GM12873 (cell line): Measurements from ENCODE around the gene DYSF.

ENCODE experiments used
- TF ChIP-seq, protein P1 (sequence below): IDR thresholded peaks from 2 replicates; pipeline ENCODE4 v1.5.1; 2012; ENCODE audit warnings: low read depth, mild to moderate bottlenecking, moderate library complexity, low read length, control low read depth; ENCODE audit not compliant: insufficient read depth; ENCODE audit errors: missing control alignments

The DYSF gene

DNA sequence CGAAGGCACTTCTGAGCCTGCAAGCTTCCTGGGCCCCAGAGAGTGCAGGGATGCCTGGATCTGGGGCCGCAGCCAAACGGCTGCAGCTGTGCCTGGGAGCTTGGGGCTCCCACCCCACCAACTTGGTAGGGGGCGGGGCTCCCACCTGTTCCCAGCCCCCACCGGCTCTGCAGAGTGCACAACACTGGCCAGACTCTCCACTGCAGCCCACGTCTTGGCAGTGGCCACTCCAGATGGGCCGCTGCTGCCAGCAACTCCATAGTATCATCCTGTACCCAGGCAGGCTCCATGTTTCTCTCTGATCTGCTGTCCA, 9.9 kb downstream of the DYSF start:
- TF ChIP-seq, protein P1, sequence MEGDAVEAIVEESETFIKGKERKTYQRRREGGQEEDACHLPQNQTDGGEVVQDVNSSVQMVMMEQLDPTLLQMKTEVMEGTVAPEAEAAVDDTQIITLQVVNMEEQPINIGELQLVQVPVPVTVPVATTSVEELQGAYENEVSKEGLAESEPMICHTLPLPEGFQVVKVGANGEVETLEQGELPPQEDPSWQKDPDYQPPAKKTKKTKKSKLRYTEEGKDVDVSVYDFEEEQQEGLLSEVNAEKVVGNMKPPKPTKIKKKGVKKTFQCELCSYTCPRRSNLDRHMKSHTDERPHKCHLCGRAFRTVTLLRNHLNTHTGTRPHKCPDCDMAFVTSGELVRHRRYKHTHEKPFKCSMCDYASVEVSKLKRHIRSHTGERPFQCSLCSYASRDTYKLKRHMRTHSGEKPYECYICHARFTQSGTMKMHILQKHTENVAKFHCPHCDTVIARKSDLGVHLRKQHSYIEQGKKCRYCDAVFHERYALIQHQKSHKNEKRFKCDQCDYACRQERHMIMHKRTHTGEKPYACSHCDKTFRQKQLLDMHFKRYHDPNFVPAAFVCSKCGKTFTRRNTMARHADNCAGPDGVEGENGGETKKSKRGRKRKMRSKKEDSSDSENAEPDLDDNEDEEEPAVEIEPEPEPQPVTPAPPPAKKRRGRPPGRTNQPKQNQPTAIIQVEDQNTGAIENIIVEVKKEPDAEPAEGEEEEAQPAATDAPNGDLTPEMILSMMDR = no peak

DNA sequence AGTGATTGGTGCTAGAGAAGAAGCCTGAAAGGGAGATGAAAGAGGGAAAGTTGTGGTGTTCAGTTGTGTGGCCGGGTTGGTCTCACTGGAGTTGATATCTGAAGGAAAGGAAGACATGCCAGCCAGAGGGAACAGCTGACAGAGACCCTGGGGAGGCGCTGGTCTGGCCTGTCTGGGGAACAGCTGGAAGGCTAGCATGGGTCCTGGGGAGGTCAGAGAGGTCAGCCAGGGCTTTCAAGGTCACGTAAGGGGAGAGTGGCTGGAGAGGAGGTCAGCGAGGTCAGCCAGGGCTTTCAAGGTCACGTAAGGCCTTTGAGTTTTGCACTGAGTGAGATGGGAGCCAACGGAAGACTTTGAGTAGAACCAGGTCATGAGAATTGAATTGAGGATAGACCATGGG, 11.0 kb downstream of the DYSF start:
- TF ChIP-seq, protein P1 = no peak

DNA sequence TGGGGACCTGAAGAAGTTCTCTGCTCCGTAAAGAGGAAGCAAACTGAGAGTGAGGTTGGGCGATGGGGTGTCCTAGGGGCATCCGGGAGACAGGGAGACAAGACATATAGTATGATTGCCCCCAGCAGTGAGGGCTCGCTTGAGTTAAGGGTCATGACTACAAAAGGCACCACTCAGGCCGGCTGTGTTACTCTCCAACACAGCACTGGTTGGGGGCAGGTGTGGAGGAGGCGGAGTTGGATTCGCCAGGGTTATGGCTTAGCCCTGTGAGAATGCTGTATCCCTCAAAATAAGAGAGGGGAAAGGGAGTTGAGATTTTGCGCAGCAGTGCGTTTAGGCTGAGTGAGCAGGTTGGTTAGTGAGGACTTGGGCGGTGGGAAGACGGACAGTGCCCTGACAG, 12.0 kb downstream of the DYSF start:
- TF ChIP-seq, protein P1 = no peak

DNA sequence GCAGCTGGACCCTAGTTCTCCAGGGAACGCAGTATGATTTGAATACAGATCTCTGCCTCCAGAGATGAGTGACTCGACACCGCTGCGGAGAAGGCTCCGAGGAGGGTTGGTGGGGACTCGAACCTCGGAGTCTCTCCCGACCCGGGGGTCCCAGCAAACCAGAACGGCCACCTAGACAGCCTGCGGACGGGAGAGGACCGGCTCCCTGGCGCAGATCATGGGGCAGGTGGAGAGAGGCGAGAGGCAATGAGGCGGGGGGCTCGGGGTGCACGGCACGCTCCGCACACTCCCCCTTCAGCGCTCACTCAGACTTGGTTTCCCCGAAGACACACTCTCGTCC, 12.6 kb downstream of the DYSF start:
- TF ChIP-seq, protein P1 = no peak

DNA sequence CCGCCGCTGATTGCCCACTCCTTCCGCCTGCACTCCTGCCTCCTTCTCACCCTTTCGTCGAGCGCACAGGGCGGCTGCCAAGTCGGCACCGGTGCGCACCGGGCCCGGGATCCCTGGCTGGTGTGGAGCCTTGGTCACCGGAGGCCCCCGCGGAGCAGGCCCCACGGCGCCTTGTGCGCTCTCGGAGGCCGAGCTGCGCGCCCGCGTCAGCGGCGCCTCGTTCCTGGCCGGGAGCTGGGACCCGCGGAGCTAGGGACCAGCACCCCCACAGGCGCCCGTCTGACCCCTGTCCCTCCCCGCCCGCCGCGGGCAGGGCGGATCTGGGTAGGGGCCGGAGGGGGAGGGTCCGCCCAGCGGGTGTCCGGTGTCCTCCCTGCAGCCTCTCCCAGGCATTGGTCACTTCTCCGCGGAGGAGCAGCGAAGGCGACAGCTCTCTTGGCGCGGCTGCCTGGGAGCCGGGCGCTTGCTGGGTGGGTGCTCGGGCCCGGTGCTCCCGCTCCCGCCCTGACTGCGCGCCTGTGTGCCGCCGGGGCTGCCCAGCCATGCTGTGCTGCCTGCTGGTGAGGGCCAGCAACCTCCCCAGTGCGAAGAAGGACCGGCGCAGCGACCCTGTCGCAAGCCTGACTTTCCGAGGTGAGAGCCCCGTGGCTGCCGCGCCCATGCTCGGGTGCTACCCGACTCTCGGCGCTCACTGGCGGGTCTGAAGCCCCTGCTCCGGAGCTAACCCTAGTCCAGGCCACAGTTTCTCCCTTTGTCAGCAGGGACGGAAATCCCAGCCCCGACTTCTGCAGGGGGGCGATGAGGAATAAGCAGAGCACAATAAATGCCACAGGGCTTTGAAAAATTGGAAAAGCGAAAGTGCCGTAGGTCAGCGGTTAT, 13.2 kb downstream of the DYSF start:
- TF ChIP-seq, protein P1 = no peak

DNA sequence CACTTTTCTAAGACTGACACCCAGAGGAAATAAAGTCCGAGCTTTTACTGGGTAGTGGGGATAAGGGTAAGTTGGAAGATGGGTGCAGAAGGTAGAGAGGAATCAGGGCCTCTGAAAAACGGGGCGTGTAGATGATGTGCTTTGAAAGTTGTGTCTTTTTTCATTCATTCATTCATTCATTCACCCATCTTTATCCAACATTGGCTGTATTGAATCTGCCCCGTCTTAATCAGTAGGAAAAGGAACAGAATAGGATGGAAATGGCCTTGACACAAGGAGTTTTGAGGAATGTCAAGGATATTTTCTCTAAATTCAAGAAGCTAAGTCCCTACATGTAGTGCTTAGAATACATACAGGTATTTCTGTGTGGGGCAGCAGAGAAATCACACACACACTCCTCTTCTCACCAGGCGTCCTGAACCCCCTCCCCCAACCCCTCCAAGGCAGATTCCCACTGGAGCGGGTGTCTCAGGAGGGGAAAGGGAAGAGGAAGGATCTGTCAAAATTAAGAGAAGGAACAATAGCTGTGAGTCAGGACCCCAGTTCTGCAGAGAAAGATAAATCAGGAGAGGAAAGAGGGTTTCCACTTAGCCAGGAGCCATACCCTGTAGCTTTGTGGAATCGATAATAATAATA, 13.9 kb downstream of the DYSF start:
- TF ChIP-seq, protein P1 = no peak

DNA sequence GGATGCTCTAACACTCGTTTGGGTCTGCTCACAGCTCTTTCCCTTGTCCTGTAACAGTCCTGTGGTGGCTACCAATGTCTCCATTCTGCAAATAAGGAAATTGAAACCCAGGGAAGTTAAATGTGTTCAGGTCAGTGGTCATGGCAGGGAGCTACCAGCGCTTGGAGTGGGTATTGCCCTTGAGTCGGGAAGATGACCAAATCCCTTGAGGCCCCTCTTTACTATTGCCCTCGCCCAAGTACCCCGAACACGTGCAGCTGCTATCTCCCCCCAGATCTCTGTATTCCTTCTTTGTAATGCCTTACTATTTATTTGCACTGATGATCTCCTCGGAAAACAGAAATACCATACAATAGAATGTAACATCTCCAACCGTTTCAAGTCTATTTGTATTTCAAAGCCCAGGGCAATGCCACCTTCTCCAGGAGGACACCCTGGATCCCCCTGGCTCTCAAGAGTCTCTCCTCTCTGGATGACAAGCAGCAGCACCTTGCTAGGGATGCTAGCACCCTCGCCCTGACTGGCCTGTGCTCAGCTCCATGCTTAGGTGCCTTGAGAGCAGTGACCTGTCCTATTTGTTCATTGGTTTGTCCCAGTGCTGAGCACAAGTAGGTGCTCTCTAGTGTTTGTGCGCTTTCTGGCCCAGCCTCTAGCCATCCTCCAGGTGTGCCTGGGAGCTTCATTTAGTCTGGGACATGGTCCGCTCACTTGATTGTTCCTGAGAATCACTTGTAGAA, 15.1 kb downstream of the DYSF start:
- TF ChIP-seq, protein P1 = no peak
